HG03378 (cell line): ENCODE data around the gene HTR7.
A peak's percentile ranks its signal among the peaks of the same experiment; 100 is the strongest.

ENCODE experiments used
- ATAC-seq: cut with Tn5 transposase; IDR thresholded peaks from one replicate; pipeline ENCODE4 v1.9.1; 2021; ENCODE audit warnings: mild to moderate bottlenecking, moderate library complexity; ENCODE audit not compliant: unreplicated experiment

HTR7 gene

GRCh38 chr10:90805206-90805605 lies 52.6 kb downstream of the HTR7 start:
- ATAC-seq = no peak

DNA sequence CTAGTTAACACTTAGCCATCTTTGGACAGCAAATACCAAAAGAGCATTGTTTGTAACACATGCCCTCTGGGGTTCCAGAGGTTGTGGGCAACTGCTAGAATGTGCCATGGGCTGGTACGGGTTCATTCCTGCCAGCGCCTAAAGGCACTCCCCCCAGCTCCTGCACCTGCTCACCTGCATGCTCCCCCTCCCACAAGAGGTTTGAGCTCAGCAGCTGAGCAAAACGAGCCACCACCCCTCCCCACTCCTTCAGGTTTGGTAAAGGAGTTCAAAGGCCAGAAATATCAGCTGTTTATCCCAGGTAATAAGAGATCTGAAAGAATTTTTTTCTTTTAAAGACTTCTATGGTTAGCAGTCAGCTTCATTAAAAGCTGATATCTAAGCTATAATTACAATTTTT lies 53.5 kb downstream of the HTR7 start:
- no peak for ATAC-seq

- ATAC-seq = no peak
These were observed 56.2 kb downstream of the HTR7 start for GRCh38 chr10:90801608-90802007.

DNA sequence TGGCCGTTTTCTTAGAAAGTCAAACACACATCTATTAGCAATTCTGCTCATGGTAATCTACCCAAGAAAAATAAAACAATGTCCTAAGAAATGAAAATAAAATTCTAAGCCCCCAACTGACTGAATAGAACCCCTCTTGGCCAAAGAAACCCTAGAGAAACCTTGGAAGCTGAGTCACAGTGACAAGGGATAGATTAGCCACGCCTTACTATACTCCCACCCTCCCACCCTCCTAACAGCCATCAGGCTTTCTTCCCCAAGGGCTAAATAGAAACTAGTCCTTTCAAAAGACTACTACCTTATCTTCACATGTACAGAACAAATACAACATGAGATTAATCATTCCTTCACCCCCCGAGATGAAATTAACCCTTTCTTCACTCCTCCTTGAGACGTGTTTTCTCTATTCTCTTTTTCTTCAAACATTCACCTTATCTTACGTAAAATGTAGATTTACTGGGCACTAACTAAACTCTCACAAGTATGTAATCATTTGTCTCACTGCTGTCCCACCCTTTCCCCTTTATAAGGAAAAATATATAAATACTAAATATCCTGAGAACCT lies 57.5 kb downstream of the HTR7 start:
- no peak for ATAC-seq

DNA sequence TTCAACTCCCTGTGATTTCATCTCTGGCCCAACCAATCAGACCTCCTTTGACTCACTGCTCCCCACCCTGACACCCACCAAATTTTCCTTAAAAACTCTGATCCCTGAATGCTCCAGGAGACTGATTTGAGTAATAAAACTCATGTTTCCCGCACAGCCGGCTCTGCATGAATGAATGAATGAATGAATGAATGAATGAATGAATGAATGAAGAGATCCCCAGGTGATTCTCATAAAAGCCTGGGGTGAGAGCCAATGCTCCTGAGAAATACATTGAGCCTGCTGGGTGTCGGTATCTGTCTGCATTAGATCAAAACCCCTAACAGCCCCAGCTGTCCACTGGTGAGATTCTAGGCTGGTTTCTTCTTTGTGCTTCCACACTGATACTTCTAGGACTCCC lies 58.7 kb downstream of the HTR7 start:
- ATAC-seq = no peak

DNA sequence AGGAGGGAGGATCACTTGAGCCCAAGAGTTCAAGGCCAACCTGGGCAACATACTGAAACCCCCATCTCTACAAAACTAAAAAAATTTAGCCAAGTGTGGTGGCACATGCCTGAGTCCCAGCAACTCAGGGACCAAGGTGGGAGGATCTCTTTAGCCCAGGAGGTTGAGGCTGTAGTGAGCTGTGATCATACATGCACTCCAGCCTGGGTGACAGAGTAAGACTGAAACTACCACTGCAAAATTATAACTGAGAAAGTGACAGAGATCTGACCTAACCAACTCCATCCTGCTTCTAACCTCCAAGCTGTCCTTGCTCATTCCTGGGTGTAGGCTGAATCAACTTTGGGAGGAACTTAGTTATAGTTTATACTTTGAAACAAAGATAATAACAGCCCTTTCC lies 59.4 kb downstream of the HTR7 start:
- ATAC-seq = no peak

DNA sequence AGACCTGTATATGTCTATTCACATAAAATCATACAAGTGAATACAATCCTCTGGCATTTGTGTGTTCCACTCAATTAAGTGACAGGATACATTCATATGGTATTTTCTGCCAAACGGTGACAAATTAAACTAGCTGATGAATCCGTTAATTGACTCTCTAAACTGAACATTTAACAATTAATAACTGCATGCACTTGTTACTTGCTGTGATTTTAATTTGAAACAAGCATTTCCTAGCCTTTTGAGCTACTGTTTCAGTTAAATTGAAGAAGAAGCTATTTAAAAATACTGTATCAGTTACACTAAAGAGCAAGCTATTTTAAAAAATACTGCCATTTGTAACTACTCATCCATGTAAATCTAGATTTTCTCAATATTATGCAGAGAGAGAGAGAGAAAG lies 67.4 kb downstream of the HTR7 start:
- no peak for ATAC-seq

DNA sequence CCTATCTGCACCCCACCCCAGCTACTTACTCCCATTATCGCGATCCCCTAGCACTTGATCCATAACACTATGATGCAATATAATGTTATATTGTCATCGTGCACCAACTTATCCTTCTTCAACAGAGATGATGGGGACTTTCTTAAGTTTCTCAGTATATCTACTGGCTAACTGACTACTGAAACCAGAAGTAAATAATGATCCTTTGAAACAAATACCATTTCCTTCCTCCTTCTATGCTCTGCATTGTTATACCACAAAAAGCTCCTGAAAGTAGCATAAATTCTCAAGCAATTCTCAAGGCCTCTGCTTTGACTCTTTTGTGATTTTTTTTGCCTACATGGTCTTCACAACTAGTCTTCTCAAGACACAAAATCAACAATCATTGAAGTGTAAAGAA lies 68.9 kb downstream of the HTR7 start:
- ATAC-seq = peak; percentile 86

DNA sequence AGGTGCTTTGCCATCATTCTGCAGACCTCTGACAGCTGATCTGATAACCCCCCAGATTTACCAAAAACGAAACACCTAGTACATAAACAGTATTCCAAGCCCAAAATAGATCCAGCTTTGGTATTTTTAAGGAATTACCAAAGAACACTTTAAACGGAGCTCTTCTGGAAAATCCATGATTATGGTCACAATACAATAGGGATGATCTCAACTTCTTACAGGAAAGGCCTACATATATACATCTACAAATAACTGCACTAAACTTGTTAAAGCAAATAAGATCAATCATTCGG lies 69.7 kb downstream of the HTR7 start:
- ATAC-seq = no peak

- no peak for ATAC-seq
These were observed 70.2 kb downstream of the HTR7 start for GRCh38 chr10:90787393-90788198.

DNA sequence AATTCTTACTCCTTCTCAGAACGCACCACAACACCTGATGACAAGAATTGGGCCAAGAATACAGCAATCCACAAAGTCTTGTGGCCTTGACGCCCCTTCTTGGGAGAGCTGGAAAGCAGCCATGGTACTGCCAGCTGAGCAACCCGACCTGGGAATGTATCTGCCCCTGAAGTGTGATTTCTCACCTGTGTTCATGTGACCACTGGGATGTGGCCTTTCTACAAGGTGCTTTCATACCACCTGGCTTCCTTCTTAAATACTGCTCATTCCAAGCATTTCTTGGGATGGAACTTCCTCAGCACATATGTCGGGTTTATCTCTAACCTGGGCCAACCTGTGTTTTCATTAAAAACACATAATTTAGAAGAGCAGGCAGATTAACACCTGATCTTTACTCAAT lies 72.1 kb downstream of the HTR7 start:
- ATAC-seq = no peak

DNA sequence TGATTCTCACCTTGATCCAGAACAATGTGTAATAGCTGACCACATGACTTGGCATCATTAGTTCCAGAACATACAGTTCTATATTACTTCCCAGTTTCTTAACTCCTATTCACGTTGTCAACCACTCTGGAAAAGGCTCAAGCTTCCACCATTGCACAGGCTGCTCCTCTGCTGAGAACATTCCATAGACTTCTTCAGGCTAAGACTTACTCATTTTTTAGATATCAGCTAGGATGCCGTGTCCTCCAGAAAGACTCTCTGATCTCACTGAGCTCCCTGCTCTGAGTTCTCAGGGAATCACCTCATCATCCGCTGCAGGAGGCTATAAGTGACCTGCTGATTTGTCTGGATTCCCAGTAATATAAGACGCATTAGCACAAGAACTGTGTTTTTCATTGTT lies 73.1 kb downstream of the HTR7 start:
- no peak for ATAC-seq

- no peak for ATAC-seq
These were observed 77.4 kb downstream of the HTR7 start for GRCh38 chr10:90780488-90780887.

DNA sequence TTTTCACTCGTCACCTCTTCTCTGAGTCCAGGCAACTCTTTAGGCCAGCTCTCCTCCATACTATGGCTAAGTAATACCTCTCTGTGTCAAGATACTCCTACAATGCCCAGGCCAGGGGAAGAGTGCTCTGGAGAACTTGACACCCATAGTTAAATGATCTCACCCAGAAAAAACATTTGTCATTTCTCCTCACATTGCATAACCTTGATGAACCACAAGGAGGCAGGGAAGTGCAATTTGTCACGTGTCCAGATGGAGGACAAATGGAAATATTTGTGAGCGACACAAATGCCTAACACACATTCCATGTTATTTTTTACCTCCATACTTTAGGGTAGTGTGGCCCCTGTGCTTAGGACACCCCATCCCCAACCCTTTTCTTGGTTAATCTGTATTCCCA lies 78.3 kb downstream of the HTR7 start:
- ATAC-seq = no peak

DNA sequence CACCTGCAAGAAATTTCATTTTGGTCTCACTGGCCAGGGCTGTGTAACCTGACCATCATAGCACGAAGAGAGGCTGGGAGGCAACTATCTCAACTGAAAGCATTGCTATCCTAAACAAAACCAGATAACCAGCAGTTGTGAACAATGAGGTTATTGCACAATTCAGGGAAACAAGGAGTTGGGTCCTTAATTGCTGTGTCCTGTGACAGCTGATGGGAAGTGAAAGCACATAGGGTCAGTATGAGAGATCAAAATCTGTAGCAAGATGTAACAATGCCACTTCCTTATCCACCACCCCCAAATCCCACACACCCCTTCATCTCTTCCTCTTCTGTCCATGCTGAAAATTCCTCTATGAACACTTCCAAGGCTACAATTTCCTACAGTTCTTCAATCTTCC lies 80.2 kb downstream of the HTR7 start:
- no peak for ATAC-seq

DNA sequence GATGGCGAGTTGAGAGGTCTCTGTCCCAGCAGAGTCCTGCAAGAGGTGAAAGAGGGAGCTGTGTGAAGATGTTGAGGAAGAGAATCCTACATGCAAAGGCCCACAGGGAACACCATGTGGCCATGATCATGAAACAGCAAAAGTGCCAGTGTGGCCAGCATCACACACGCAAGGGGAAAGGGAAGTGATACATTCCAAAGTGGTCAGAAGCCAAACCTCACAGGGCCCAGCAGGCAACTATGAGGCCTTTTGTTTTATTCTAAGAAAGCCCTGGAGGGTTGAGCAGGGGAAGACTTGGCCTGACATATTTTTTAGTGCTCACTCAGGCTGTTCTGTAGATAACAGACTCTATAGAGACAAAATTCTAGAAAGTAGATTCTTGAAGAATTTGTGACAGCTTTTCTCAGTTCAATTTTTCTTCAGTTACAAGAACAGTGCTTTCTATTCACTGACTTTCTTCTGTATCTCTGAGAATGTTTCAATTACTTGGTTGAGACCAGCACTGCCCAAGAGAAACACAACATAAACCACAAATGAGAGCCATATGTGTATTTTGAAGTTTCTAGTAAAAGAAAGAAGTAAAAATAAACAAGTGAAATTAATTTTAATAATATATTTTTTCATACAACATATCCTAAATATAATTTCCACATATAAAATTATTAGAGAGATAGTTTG lies 82.3 kb downstream of the HTR7 start:
- peak; percentile 56 for ATAC-seq

GRCh38 chr10:90769946-90770841 lies 87.6 kb downstream of the HTR7 start:
- ATAC-seq = no peak

- no peak for ATAC-seq
These were observed 106.5 kb downstream of the HTR7 start for GRCh38 chr10:90751107-90751997.

- no peak for ATAC-seq
These were observed 111.0 kb downstream of the HTR7 start for GRCh38 chr10:90746829-90747228.

GRCh38 chr10:90745565-90745964 lies 112.3 kb downstream of the HTR7 start:
- ATAC-seq = no peak
